Mammary epithelial cell (primary cell): ENCODE results near the gene XPO4.

Source experiments
- EZH2 ChIP-seq: IDR thresholded peaks from 2 replicates; pipeline ENCODE4 v1.6.1; 2012; ENCODE audit warnings: low read length, inconsistent platforms, borderline replicate concordance
- TF ChIP-seq, protein P1 (sequence below), 2 donors: IDR thresholded peaks in 1 of 2; conservative IDR thresholded peaks in 1 of 2; 2 replicates each; pipeline ENCODE4 v1.5.1; 2011 to 2012; ENCODE audit warnings: inconsistent platforms in 2 of 2, low read length in 2 of 2, mild to moderate bottlenecking in 2 of 2, control low read depth in 1 of 2, low read depth in 1 of 2; ENCODE audit not compliant: insufficient read depth in 1 of 2; ENCODE audit errors: extremely low read depth in 1 of 2

DNA sequence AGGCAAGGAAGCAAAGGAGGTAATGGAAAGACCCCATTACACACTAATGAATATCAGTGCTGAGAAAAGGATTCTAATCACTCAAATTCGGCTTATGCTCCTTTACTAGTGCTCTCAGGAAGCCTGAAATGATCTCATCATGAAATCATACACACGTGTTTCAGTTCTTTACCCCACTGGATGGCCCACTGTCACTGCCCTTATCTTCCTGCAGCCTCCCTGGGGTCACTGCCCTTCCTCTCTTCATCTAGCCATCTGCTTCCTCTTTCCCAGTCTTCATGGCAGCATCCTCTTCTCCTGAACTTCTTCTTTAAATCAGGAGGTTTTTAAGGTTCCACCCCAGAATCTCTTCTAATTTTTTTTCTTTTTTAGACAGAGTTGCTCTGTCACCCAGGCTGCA lies 100.8 kb downstream of the XPO4 start:
- TF ChIP-seq, protein P1, sequence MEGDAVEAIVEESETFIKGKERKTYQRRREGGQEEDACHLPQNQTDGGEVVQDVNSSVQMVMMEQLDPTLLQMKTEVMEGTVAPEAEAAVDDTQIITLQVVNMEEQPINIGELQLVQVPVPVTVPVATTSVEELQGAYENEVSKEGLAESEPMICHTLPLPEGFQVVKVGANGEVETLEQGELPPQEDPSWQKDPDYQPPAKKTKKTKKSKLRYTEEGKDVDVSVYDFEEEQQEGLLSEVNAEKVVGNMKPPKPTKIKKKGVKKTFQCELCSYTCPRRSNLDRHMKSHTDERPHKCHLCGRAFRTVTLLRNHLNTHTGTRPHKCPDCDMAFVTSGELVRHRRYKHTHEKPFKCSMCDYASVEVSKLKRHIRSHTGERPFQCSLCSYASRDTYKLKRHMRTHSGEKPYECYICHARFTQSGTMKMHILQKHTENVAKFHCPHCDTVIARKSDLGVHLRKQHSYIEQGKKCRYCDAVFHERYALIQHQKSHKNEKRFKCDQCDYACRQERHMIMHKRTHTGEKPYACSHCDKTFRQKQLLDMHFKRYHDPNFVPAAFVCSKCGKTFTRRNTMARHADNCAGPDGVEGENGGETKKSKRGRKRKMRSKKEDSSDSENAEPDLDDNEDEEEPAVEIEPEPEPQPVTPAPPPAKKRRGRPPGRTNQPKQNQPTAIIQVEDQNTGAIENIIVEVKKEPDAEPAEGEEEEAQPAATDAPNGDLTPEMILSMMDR (conservative IDR thresholded peaks at IDR 0.05 in 1 of 2, IDR thresholded peaks at IDR 0.05 in 1 of 2; ENCODE audit: extremely low read depth in 1 of 2, insufficient read depth in 1 of 2, low read depth in 1 of 2, low read length in 2 of 2): no peak
- no peak for TF ChIP-seq EZH2
